HCEC 1CT (cell line): ENCODE data around the gene HTR2B.
A peak's percentile ranks its signal among the peaks of the same experiment; 100 is the strongest.
"Not testable (repeated sequence)": the region's sequence is repeated elsewhere in the genome, so short reads cannot be mapped to it uniquely, and the experiment has no call there.

Experiments
- DNase-seq: peaks from one replicate; pipeline ENCODE4 v3.0.0-alpha.2; 2017

HTR2B gene

DNA sequence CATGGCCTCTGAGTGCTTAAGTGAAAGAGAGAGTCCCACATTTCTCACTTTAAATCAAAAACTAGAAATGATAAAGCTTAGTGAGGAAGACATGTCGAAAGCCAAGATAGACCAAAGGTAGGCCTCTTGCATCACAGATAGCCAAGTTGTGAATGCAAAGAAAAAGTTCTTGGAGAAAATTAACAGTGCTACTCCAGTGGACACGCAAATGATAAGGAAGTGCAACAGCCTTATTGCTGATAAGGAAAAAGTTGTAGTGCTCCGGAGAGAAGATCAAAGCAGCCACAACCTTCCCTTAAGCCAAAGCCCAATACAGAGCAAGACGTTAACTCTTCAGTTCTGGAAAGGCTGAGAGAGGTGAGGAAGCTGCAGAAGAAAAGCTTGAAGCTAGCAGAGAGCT lies 36.1 kb downstream of the HTR2B start:
- DNase-seq = no peak

DNA sequence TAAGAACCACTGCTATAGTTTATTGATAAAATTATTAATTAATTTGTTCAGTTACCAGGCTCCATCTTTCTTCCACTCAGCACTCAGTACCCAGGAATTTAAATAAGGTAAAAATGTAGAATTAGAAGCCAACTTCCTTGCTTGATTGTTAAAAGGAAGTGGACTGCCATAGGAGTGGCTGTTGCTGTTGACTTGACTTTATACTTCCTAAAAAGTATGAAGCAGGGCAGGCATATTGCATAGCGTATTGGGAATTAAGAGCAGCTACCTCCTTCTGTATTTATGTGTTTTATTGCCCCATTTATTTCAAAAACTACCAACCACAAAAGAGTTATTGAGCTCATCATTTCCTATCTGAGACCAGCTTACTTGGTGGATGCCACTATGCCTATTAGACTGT lies 40.3 kb downstream of the HTR2B start:
- no peak for DNase-seq

DNA sequence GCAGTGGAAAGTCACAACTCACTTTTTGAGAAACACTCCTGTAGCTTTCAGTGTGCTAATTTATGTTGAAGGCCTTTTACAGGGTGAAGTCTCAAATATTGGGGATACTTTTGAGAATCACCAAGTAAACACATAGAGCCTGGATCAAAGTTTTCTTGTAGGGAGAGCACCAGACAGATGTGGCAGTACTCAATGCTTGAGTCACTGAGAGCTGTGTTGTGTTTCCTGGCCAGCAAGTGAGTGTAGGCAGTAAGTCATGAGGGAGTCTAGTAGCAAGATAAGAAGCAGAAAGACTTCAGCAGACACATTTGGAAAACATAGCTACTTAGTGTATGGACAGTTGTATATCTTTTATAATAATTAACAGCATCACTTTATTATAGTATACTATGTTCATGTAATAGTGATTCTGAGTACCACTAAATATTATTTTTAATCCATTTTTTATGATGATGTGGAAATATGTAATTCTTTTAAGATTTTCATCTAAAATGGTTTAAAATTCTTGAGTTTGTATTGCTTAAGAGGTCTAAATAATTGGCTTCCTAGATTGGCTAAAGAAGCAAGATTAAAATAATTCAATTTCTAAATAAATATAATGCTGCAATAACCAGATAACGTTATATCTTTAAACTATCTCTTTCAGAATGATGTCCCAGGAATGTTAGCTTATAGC lies 55.3 kb downstream of the HTR2B start:
- DNase-seq = peak; percentile 13

DNA sequence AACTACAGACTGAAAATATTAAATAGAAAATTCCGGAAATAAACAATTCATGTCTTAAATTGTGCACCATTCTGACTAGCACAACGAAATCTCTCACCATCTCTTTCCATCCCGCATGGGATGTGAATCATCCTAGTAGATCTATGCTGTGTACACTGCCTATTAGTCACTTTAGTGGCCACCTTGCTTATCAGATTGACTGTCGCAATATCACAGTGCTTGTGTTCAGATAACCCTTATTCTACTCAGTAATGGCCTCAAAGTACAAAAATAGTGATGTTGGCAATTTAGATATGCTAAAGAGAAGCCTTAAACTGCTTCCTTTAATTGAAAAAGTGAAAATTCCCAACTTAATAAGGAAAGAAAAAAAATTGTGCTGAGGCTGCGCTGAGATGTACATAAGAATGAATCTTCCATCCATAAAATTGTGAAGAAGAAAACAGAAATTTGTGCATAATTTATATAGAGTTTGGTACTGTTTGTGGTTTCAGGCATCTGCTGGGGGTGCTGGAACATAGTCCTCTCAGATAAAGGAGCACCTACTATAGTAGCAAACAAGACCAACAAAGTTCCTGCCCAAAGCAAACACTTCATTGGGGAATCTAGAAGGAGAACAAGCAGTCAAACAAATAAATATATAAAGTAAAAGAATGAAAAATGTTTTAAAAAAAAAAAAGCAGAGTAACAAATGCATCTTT lies 56.2 kb downstream of the HTR2B start:
- peak; percentile 45 for DNase-seq

DNA sequence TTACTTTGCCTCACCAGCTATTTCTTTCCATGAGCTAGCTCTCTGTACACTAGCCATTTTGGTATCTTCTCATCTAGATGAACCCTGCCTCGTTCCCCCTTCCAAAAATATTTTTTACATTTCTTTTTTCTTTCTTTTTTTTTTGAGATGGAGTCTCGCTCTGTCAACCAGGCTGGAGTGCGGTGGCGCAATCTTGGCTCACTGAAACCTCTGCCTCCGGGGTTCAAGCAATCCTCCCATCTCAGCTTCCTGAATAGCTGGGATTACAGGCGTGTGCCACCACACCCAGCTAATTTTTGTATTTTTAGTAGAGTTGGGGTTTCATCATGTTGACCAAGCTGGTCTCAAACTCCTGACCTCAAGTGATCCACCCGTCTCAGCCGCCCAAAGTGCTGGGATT lies 57.3 kb downstream of the HTR2B start:
- not testable (repeated sequence) for DNase-seq

DNA sequence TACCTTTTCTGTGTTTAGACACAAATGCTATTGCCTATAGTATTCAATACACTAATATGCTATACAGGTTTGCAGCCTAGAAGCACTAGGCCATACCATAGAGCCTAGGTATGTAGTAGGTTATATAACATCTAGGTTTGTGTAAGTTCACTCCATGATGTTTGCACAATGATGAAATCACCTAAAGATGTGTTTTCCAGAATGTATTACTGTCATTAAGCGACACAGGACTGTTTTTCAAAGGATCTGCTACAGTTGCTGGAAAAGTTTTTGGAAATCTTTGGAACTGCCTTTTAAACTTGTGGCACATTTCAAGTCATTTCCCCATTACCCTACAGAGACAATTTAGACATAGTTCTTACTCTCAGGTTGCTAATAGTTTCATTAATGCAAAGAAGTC lies 58.9 kb downstream of the HTR2B start:
- DNase-seq = no peak

- no peak for DNase-seq
These were observed 61.5 kb downstream of the HTR2B start for GRCh38 chr2:231063347-231063746.

DNA sequence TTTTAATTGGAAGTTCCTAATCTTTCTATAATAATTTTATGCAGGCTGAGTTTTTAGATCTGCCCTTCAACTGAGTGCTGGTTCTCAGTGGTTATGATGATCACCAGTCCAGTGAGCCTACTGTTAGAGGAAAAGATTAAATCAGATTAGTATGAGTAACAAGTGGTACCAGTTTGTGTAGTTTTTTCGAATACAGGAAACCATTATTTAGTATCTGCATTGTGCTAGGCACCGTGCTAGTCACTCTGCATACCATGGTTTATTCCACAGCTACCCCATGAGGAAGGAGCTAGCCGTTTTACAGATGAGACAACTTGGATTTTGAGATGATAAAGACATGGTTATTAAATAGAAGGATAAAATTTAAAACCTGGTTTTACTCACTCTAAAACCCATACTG lies 62.1 kb downstream of the HTR2B start:
- DNase-seq = no peak

GRCh38 chr2:231059756-231060155 lies 65.1 kb downstream of the HTR2B start:
- no peak for DNase-seq

DNA sequence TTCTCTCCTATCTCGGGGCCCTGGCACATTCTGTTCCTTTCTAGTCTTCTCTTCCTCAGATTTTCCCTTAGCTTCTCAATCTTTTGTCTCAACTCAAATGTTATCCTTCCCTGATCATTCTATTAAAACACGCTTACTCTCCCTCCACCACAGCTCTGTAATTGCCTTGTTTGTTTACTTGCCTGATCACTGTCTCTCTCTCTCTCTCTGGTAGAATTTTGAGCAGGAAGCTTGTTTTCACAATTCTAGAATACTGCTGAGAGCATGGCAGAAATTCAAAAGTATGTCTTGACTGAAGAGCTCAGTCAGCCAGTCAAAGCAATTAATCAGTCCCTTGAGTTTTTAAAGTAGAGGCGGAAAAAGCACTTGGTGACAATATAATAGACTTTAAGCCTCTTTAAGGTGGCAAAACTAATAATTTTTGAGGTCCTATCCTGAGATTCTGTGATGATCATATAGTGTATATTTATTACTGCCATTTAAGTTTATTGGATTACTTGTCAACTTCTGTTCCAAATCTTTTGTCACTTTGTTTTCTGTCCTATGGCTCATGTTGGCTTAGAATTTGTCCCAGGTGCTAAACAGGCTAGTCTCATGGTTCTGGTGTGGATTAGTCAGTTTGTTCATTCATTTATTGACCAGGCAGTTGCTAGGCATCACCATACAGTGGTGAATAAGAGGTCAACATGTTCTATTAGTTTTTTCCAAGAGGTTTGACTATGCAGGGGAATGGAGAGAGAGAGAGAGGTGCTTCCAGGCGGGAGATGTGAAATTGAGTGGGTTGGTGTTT lies 65.9 kb downstream of the HTR2B start:
- DNase-seq = no peak
